Hepatocyte (in vitro differentiated cells): ENCODE results near the gene STXBP6.

Experiments
- CTCF ChIP-seq: fragments of 200-600 bp; sonication (generic); IDR thresholded peaks from 2 replicates; pipeline ENCODE4 v1.5.1; 2016; ENCODE audit warnings: antibody characterized with exemption, mild to moderate bottlenecking; ENCODE audit not compliant: poor library complexity
- EZH2 ChIP-seq: fragments of 200-600 bp; sonication (generic); IDR thresholded peaks from 2 replicates; pipeline ENCODE4 v1.6.1; 2016; ENCODE audit warnings: antibody characterized with exemption, mild to moderate bottlenecking, borderline replicate concordance

GRCh38 chr14:24964591-24964990 lies 85.4 kb downstream of the STXBP6 start:
- TF ChIP-seq EZH2 (no peak), CTCF (no peak)
